ENCODE data around the gene ENPP6. TPM values are rescaled to one million over a fixed set of nuclear protein-coding genes. Genes with fewer than 3 reads are reported as not detected.

Gene ENPP6
- total RNA-seq, 3 donors from 2014 or later (not counting 1 experiment from before 2014, with no cell fraction given), result 0.23 TPM; not detected in 2

DNA sequence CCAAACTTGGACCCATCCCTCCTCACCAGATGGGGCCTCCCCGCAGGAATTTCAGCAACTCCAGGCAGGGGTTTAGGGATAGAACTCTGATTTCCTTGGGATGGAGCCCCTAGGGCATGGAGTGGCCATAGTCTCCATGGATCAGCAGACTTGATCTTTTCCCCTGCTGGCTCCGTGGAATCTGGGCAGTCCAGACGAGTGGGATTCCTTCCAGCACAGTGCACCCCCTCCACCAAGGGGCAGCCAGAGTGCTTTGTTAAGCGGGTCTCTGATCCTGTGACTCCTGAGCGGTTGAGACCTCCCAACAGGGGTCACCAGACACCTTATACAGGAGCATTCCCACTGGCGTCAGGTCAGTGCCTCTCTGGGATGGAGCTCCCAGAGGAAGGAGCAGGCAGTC is 40.4 kb downstream of the ENPP6 start:
- Histone ChIP-seq H3K4me3 (ENCODE audit: low read length) (no peak overlapping the region), H3K36me3 (ENCODE audit: control insufficient read depth, insufficient read depth, low read length) (no peaks in the 10 kb centered on the region), H3K4me1 (ENCODE audit: control insufficient read depth, insufficient read depth, low read length) (no peaks in the 10 kb centered on the region), H3K9me3 (ENCODE audit: control insufficient read depth, insufficient read depth, low read length) (no peaks in the 10 kb centered on the region), H3K27me3 (ENCODE audit: control insufficient read depth, insufficient read depth, low read length) (no peaks in the 10 kb centered on the region), H3K27ac (ENCODE audit: low read length) (no peak overlapping the region)
- H3K9me3 Mint-ChIP-seq, result peaks cover 6 to 9% of the 10 kb centered on the region in 2 donors
- DNase-seq (no peak), ATAC-seq (no peak)
- intact Hi-C loops (cut with micrococcal nuclease), result no loop called here
- TF ChIP-seq, protein P1, sequence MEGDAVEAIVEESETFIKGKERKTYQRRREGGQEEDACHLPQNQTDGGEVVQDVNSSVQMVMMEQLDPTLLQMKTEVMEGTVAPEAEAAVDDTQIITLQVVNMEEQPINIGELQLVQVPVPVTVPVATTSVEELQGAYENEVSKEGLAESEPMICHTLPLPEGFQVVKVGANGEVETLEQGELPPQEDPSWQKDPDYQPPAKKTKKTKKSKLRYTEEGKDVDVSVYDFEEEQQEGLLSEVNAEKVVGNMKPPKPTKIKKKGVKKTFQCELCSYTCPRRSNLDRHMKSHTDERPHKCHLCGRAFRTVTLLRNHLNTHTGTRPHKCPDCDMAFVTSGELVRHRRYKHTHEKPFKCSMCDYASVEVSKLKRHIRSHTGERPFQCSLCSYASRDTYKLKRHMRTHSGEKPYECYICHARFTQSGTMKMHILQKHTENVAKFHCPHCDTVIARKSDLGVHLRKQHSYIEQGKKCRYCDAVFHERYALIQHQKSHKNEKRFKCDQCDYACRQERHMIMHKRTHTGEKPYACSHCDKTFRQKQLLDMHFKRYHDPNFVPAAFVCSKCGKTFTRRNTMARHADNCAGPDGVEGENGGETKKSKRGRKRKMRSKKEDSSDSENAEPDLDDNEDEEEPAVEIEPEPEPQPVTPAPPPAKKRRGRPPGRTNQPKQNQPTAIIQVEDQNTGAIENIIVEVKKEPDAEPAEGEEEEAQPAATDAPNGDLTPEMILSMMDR (IDR thresholded peaks at IDR 0.05), result no peak
- WGBS (ENCODE audit: insufficient coverage), result 95% methylated on average over 6 of the region's 6 CpGs
- peaks cover 39 to 53% of the 10 kb centered on the region in 2 donors for H3K27me3 Mint-ChIP-seq (ENCODE audit: low read depth in 2 of 2)
- H3K27ac Mint-ChIP-seq, result no peak overlapping the region
- no peak overlapping the region for H3K4me3 Mint-ChIP-seq
- no peaks in the 10 kb centered on the region for H3K4me1 Mint-ChIP-seq
- peaks cover 15% of the 10 kb centered on the region for H3K36me3 Mint-ChIP-seq

DNA sequence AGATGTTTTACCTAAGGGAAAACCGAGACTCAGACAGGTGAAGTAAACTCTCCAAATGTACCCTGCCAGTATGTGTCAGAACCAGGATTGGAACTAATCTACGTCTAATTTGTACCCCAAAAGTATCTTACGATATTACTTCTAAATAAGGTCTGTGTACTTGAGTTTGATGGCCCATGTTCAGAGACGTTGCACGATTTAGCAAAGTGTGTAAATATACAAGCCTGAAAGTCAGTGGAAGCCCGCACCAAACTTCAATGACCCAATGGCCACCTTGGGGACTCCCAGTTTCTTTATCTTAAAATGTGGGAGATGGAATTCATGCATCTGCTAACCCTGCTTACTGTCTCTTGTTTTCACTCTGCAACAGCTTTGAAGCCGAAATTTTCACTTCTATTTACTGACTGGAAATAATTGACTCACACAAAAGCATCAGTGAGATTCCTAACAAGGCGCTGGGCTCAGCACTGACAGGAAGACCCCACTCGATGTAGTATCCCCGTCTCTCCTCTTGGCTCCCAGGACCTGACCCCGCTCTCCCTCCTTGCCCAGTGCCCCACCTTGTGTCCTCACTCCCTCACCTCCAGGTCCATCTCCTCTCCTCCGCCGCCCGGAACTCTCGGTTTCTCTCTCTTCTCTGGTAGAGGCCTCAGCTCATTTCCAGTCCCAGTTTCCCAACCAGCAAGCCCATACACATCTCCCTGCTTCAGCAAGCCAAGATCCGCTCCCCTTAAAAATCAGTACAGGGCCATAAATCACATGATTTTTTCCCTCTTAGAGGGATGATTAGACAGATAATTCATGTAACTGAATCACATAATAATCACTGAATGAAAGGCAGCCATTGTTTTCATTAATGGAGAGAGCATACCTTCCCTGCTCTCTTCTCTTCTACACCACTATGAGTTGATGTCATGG is 42.8 kb downstream of the ENPP6 start:
- Mint-ChIP-seq H3K27me3 (ENCODE audit: low read depth in 2 of 2) (peaks cover 51 to 53% of the 10 kb centered on the region in 2 donors), H3K4me3 (no peak overlapping the region), H3K36me3 (peaks cover 13% of the 10 kb centered on the region), H3K4me1 (no peaks in the 10 kb centered on the region), H3K27ac (no peak overlapping the region), H3K9me3 (peaks cover 5 to 7% of the 10 kb centered on the region in 2 donors)
- Histone ChIP-seq H3K27me3 (ENCODE audit: control insufficient read depth, insufficient read depth, low read length) (no peaks in the 10 kb centered on the region), H3K4me3 (ENCODE audit: low read length) (no peak overlapping the region), H3K36me3 (ENCODE audit: control insufficient read depth, insufficient read depth, low read length) (no peaks in the 10 kb centered on the region), H3K4me1 (ENCODE audit: control insufficient read depth, insufficient read depth, low read length) (no peaks in the 10 kb centered on the region), H3K27ac (ENCODE audit: low read length) (no peak overlapping the region), H3K9me3 (ENCODE audit: control insufficient read depth, insufficient read depth, low read length) (no peaks in the 10 kb centered on the region)
- TF ChIP-seq, protein P1 (IDR thresholded peaks at IDR 0.05), result no peak
- intact Hi-C loops (cut with micrococcal nuclease), result no loop called here
- no peak for ATAC-seq
- no peak for DNase-seq
- 88% methylated on average over 16 of the region's 16 CpGs for WGBS (ENCODE audit: insufficient coverage)

DNA sequence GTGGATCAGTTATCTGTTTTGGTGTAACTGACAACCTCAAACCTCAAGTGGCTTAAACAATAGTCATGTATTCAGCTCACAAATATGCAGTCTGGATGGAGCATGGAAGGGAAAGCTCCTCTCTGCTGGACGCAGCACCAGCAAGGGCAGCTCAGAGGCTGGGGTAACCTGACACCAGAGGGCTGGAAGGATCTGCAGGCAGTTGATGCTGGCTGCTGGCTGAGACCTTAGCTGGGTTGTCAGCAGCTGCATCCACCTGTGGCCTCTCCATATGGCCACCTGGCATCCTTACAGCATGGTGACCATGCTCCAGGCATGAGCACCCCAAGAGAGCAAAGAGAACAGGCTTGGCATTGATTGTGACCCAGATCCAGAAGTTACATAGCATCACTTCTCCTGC is 46.7 kb downstream of the ENPP6 start:
- no peak for ATAC-seq
- Histone ChIP-seq H3K9me3 (ENCODE audit: control insufficient read depth, insufficient read depth, low read length) (no peaks in the 10 kb centered on the region), H3K4me1 (ENCODE audit: control insufficient read depth, insufficient read depth, low read length) (peaks cover 7% of the 10 kb centered on the region), H3K27ac (ENCODE audit: low read length) (no peak overlapping the region), H3K4me3 (ENCODE audit: low read length) (no peak overlapping the region), H3K27me3 (ENCODE audit: control insufficient read depth, insufficient read depth, low read length) (no peaks in the 10 kb centered on the region), H3K36me3 (ENCODE audit: control insufficient read depth, insufficient read depth, low read length) (no peaks in the 10 kb centered on the region)
- 89% methylated on average over 1 of the region's 1 CpG for WGBS (ENCODE audit: insufficient coverage)
- Mint-ChIP-seq H3K27me3 (ENCODE audit: low read depth in 2 of 2) (peaks cover 46 to 53% of the 10 kb centered on the region in 2 donors), H3K4me1 (peaks cover 0 to 11% of the 10 kb centered on the region in 2 donors), H3K27ac (no peak overlapping the region), H3K9me3 (no peaks in the 10 kb centered on the region), H3K36me3 (no peaks in the 10 kb centered on the region), H3K4me3 (no peak overlapping the region)
- TF ChIP-seq, protein P1 (IDR thresholded peaks at IDR 0.05), result no peak
- intact Hi-C loops (cut with micrococcal nuclease), result no loop called here
- no peak for DNase-seq

Data from natural killer cell (primary cell).